Mesenchymal stem cell (in vitro differentiated cells and primary cell): ENCODE data around the gene HMGCL.

Source experiments
- DNase-seq: peaks from one replicate; pipeline ENCODE4 v3.0.0-alpha.2; 2013
- H2AFZ ChIP-seq: one replicate; pipeline ENCODE4 v1.6.1; 2013; ENCODE audit warnings: low read depth, mild to moderate bottlenecking, control low read depth, inconsistent platforms, low read length, moderate library complexity
- H2AK5ac ChIP-seq: 2 replicates; pipeline ENCODE4 v1.6.1; 2013; ENCODE audit warnings: low read length, moderate library complexity, mild to moderate bottlenecking, inconsistent platforms; ENCODE audit not compliant: severe bottlenecking
- H2BK120ac ChIP-seq: one replicate; pipeline ENCODE4 v1.6.1; 2013; ENCODE audit warnings: low read depth, mild to moderate bottlenecking, inconsistent platforms, low read length, moderate library complexity
- H2BK12ac ChIP-seq, 2 experiments: one replicate each; pipeline ENCODE4 v1.6.1; 2013; ENCODE audit warnings: inconsistent platforms in 2 of 2, low read length in 2 of 2, mild to moderate bottlenecking in 2 of 2, moderate library complexity in 2 of 2, control low read depth in 1 of 2
- H2BK15ac ChIP-seq: one replicate; pipeline ENCODE4 v1.6.1; 2013; ENCODE audit warnings: mild to moderate bottlenecking, low read depth, inconsistent platforms; ENCODE audit not compliant: poor library complexity, severe bottlenecking
- H2BK5ac ChIP-seq: 2 replicates; pipeline ENCODE4 v1.6.1; 2013; ENCODE audit warnings: low read depth, mild to moderate bottlenecking, low read length, control low read depth, inconsistent platforms; ENCODE audit not compliant: poor library complexity, severe bottlenecking
- H3K14ac ChIP-seq, 2 experiments: one replicate each; pipeline ENCODE4 v1.6.1; 2013; ENCODE audit warnings: inconsistent platforms in 2 of 2, low read length in 2 of 2, control low read depth in 1 of 2, mild to moderate bottlenecking in 1 of 2, moderate library complexity in 1 of 2
- H3K18ac ChIP-seq, 2 experiments: one replicate each; pipeline ENCODE4 v1.6.1; 2013; ENCODE audit warnings: inconsistent platforms in 2 of 2, low read length in 2 of 2, control low read depth in 1 of 2, low read depth in 1 of 2, mild to moderate bottlenecking in 1 of 2
- H3K23ac ChIP-seq, 2 experiments: one replicate each; pipeline ENCODE4 v1.6.1; 2013; ENCODE audit warnings: inconsistent platforms in 2 of 2, low read length in 2 of 2, mild to moderate bottlenecking in 2 of 2, moderate library complexity in 2 of 2, control low read depth in 1 of 2
- H3K27ac ChIP-seq: 2 replicates; pipeline ENCODE4 v1.5.1; 2013; ENCODE audit warnings: mild to moderate bottlenecking, moderate library complexity, low read length, control low read depth, inconsistent platforms; ENCODE audit not compliant: poor library complexity, severe bottlenecking
- H3K27me3 ChIP-seq, 2 experiments: 2 replicates each; pipeline versions ENCODE4 v1.6.1 to v1.7.0; 2013; ENCODE audit warnings: low read length in 2 of 2, mild to moderate bottlenecking in 2 of 2, moderate library complexity in 2 of 2, control low read depth in 1 of 2, inconsistent platforms in 1 of 2; ENCODE audit not compliant: control insufficient read depth in 1 of 2, insufficient read depth in 1 of 2
- H3K36me3 ChIP-seq, 2 experiments: 2 replicates each; pipeline versions ENCODE4 v1.6.1 to v1.7.0; 2013; ENCODE audit warnings: low read length in 2 of 2, control low read depth in 1 of 2, inconsistent platforms in 1 of 2, low read depth in 1 of 2, mild to moderate bottlenecking in 1 of 2; ENCODE audit not compliant: insufficient read depth in 2 of 2, control insufficient read depth in 1 of 2
- H3K4ac ChIP-seq, 2 experiments: one replicate each; pipeline ENCODE4 v1.6.1; 2013; ENCODE audit warnings: inconsistent platforms in 2 of 2, low read length in 2 of 2, mild to moderate bottlenecking in 2 of 2, moderate library complexity in 2 of 2, control low read depth in 1 of 2, low read depth in 1 of 2
- H3K4me1 ChIP-seq: 2 replicates; pipeline ENCODE4 v1.6.1; 2013; ENCODE audit warnings: low read depth, low read length, control low read depth; ENCODE audit not compliant: control insufficient read depth, insufficient read depth
- H3K4me2 ChIP-seq: 2 replicates; pipeline ENCODE4 v1.6.1; 2013; ENCODE audit warnings: low read length, mild to moderate bottlenecking, inconsistent platforms; ENCODE audit not compliant: poor library complexity, severe bottlenecking
- H3K4me3 ChIP-seq, 2 experiments: 2 replicates each; pipeline versions ENCODE4 v1.5.1 to v1.7.0; 2013; ENCODE audit warnings: low read length in 2 of 2, mild to moderate bottlenecking in 2 of 2, control low read depth in 1 of 2, low read depth in 1 of 2; ENCODE audit not compliant: insufficient read depth in 1 of 2
- H3K79me1 ChIP-seq: replicated peaks from 2 replicates; pipeline ENCODE4 v1.6.1; 2013; ENCODE audit warnings: mild to moderate bottlenecking, control low read depth, low read length, inconsistent platforms; ENCODE audit not compliant: poor library complexity, severe bottlenecking
- H3K9ac ChIP-seq: 2 replicates; pipeline ENCODE4 v1.7.0; 2013; ENCODE audit warnings: mild to moderate bottlenecking, low read length, moderate library complexity
- H3K9me3 ChIP-seq: 2 replicates; pipeline ENCODE4 v1.7.0; 2013; ENCODE audit warnings: mild to moderate bottlenecking, low read length; ENCODE audit not compliant: control insufficient read depth
- H4K8ac ChIP-seq: one replicate; pipeline ENCODE4 v1.6.1; 2013; ENCODE audit warnings: inconsistent platforms, mild to moderate bottlenecking, low read length, moderate library complexity
- H4K91ac ChIP-seq: one replicate; pipeline ENCODE4 v1.6.1; 2013; ENCODE audit warnings: mild to moderate bottlenecking, low read length, inconsistent platforms
- WGBS: methylation state at CpG from one replicate; pipeline ENCODE4 v1.1.7; 2013; ENCODE audit warnings: mixed read lengths; 5-methylcytosine and 5-hydroxymethylcytosine counted together

The HMGCL gene

DNA sequence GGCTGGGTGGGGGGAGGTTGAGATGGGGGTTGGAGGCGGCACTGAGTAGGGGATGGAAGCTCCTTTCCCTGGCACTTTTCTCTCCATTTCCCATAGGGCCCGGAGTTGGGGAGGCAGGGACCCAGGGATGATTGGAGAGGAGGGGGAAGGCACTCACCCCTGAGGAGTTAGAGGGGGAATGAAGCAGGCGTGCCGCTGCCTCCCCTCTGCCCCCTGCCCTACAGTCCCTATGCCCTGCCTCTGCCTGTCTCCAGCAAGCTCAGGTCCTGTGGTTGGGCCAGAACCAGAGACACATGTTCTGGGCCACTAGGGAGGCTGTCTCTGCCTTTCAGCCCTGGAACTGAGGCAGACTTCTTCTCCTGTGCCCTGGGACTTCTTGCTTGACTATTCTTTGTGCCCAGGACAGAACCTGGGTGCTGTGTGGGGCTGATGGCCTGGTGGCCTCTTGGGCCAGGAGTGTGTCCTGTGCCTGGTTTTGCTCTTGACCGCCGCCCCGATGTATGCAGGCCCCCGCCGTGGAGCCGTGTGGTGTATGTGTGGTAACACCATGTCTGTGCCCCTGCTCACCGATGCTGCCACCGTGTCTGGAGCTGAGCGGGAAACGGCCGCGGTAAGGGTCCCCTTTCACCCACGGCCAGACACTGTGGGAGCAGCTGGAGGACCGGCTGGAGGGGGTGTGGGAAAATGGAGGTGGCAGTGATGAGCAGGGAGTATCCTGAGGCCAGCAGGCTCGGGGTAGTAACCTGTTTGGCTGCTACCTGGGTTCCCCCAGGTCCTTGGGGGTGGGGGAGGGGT, 32.9 kb downstream of the HMGCL start:
- Histone ChIP-seq H3K4ac (no peak overlapping the region), H3K27me3 (no peaks in the 10 kb centered on the region), H2BK5ac (no peak overlapping the region), H2BK120ac (no peak overlapping the region), H3K9ac (peak overlapping the region; percentile 94), H3K14ac (peak overlapping the region in 1 of 2 experiments; percentile 15), H2AFZ (no peak overlapping the region), H2BK15ac (no peak overlapping the region), H3K4me2 (peak overlapping the region; percentile 64), H3K36me3 (peaks cover 44 to 50% of the 10 kb centered on the region in 2 experiments), H3K23ac (peak overlapping the region in 1 of 2 experiments; percentile 68), H4K8ac (no peak overlapping the region), H3K4me3 (peak overlapping the region; percentile 82 to 99), H3K79me1 (peaks cover 20% of the 10 kb centered on the region), H3K18ac (no peak overlapping the region), H2AK5ac (peak overlapping the region; percentile 18), H3K27ac (peak overlapping the region; percentile 1), H2BK12ac (peak overlapping the region in 1 of 2 experiments; percentile 16), H3K9me3 (no peaks in the 10 kb centered on the region), H4K91ac (peak overlapping the region; percentile 46), H3K4me1 (peaks cover 33% of the 10 kb centered on the region)
- DNase-seq, result no peak
- WGBS, result 83% methylated on average over 17 of the region's 19 CpGs

- Histone ChIP-seq H3K14ac (peak overlapping the region in 1 of 2 experiments; percentile 57), H3K4me1 (peaks cover 30% of the 10 kb centered on the region), H4K91ac (no peak overlapping the region), H3K4me3 (peak overlapping the region; percentile 82 to 99), H3K9me3 (no peaks in the 10 kb centered on the region), H3K79me1 (peaks cover 18% of the 10 kb centered on the region), H3K27ac (peak overlapping the region; percentile 0), H2BK5ac (peak overlapping the region; percentile 49), H3K23ac (peak overlapping the region in 1 of 2 experiments; percentile 84), H4K8ac (no peak overlapping the region), H3K4ac (peak overlapping the region; percentile 41 to 63), H2BK12ac (no peak overlapping the region), H2AK5ac (peak overlapping the region; percentile 1), H3K27me3 (no peaks in the 10 kb centered on the region), H3K9ac (peak overlapping the region; percentile 94), H2BK15ac (no peak overlapping the region), H3K4me2 (peak overlapping the region; percentile 64), H2AFZ (peak overlapping the region; percentile 55), H3K36me3 (peaks cover 45 to 46% of the 10 kb centered on the region in 2 experiments), H2BK120ac (peak overlapping the region; percentile 78), H3K18ac (peak overlapping the region; percentile 7 to 80)
- DNase-seq, result no peak
- under 1% methylated on average over 15 of the region's 15 CpGs for WGBS
These were observed 33.6 kb downstream of the HMGCL start for GRCh38 chr1:23791516-23792047.

DNA sequence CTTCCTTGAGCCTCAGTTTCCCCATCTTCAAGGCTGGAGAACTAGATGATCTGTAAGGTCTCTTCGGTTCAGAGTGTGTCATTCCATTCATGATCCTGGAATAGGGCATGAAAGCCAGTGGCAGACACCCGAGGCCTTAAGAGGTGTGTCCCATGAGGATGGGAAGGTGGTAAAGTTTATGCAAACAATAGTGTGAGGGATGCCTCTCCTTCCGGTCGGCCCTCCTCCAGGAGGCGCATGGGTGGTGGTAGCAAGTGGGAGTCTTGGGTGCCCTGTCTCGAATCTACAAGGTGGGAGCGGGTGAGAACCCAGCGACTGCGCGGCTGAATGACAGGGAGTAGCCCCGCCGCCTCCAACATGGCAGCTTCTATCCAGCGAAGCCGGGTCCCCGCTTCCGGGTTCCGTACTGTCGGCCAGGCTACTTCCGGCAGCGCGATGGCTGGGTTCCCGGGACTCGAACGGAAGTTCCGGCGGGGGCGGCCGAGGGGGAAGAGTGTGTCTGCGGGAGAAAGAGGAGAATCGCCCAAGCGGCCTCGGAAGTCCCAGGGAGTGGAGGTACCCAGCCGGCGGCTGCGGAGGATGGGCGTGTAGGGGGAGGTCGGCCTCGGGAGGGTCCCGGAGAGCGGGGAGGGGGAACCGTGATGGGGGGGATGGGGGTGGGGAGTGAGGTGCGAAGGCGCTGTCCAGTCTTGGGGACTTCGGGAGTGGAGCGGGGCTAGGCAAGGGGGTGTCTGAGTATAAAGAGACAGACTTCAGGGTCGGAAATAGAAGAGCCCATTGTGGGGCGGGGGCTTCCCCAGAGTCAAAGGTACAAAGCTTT, 34.3 kb downstream of the HMGCL start, which contains the start of gene LYPLA2:
Gene LYPLA2, plus strand, starts transcription at position 450 of the 820 bp plus-strand sequence. CDS start 1,538 bp downstream, outside the sequence.
- H4K8ac ChIP-seq, result peak within 1 kb of the TSS; percentile 97
- H4K91ac ChIP-seq, result peak within 1 kb of the TSS; percentile 83
- no peaks in the 10 kb centered on the region for H3K9me3 ChIP-seq
- H2AK5ac ChIP-seq, result peak within 1 kb of the TSS; percentile 7
- H3K4me2 ChIP-seq, result peak within 1 kb of the TSS; percentile 67
- H3K4me3 ChIP-seq, result peak within 1 kb of the TSS; percentile 82 to 99
- peak within 1 kb of the TSS; percentile 78 for H2BK120ac ChIP-seq
- peaks cover 13% of the 10 kb centered on the region for H3K79me1 ChIP-seq
- peak within 1 kb of the TSS in 1 of 2 experiments; percentile 84 for H3K23ac ChIP-seq
- no peaks in the 10 kb centered on the region for H3K27me3 ChIP-seq
- H2AFZ ChIP-seq, result peak within 1 kb of the TSS; percentile 55
- 1% methylated on average over 47 of the region's 47 CpGs for WGBS
- H3K9ac ChIP-seq, result peak within 1 kb of the TSS; percentile 94
- H3K36me3 ChIP-seq, result peaks cover 41 to 45% of the 10 kb centered on the region in 2 experiments
- DNase-seq, result peak; percentile 93
- H3K4me1 ChIP-seq, result peaks cover 28% of the 10 kb centered on the region
- peak within 1 kb of the TSS; percentile 13 for H2BK15ac ChIP-seq
- H2BK5ac ChIP-seq, result peak within 1 kb of the TSS; percentile 49
- peak within 1 kb of the TSS; percentile 80 to 94 for H3K18ac ChIP-seq
- peak within 1 kb of the TSS in 1 of 2 experiments; percentile 57 for H3K14ac ChIP-seq
- peak within 1 kb of the TSS; percentile 79 to 96 for H3K4ac ChIP-seq
- H2BK12ac ChIP-seq, result peak within 1 kb of the TSS; percentile 34 to 69
- peak within 1 kb of the TSS; percentile 87 for H3K27ac ChIP-seq
